Measurements from ENCODE around the gene EGFL6. TPM values are rescaled to one million over a fixed set of nuclear protein-coding genes. Genes with fewer than 3 reads are reported as not detected.

EGFL6 gene
- total RNA-seq, 6 donors from 2014 or later, result 2.1 to 9.9 (median 6.8) TPM

DNA sequence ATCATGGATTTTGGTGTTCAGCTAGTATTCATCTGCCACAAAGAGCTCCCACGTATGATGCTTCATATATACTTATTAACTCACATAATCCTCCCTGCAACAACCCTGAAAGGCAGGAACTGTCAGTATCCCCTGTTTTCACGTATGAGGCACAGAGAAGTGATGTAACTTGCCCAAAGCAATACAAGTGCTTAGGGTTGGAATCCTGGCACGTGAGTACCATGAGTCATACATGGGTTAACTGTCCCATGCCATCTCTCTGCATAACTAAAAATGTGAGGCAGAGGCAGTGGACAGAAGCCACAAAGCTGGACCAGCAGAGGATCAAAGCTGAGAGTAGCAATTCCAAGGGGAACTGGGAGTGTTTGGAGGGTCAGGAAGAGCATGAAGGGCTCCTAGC, 35.7 kb upstream of the EGFL6 start:
- Histone ChIP-seq H3K4me3 (no peak overlapping the region), H3K9me3 (no peaks in the 10 kb centered on the region), H3K27ac (no peak overlapping the region), H3K27me3 (no peaks in the 10 kb centered on the region), H3K4me1 (no peaks in the 10 kb centered on the region), H3K36me3 (no peaks in the 10 kb centered on the region)
- ATAC-seq (ENCODE audit: low FRiP score in 2 of 2), result no peak
- no peak for DNase-seq
- WGBS, 2 donors, result 38 to 61% methylated on average over 2 to 3 of the region's 3 CpGs
- TF ChIP-seq EP300 (IDR thresholded peaks at IDR 0.05), result no peak
- no peak for TF ChIP-seq POLR2A (IDR thresholded peaks at IDR 0.05)
- TF ChIP-seq, protein P1, sequence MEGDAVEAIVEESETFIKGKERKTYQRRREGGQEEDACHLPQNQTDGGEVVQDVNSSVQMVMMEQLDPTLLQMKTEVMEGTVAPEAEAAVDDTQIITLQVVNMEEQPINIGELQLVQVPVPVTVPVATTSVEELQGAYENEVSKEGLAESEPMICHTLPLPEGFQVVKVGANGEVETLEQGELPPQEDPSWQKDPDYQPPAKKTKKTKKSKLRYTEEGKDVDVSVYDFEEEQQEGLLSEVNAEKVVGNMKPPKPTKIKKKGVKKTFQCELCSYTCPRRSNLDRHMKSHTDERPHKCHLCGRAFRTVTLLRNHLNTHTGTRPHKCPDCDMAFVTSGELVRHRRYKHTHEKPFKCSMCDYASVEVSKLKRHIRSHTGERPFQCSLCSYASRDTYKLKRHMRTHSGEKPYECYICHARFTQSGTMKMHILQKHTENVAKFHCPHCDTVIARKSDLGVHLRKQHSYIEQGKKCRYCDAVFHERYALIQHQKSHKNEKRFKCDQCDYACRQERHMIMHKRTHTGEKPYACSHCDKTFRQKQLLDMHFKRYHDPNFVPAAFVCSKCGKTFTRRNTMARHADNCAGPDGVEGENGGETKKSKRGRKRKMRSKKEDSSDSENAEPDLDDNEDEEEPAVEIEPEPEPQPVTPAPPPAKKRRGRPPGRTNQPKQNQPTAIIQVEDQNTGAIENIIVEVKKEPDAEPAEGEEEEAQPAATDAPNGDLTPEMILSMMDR (IDR thresholded peaks at IDR 0.05), result no peak
- no peak for TF ChIP-seq POLR2AphosphoS5 (IDR thresholded peaks at IDR 0.05)

DNA sequence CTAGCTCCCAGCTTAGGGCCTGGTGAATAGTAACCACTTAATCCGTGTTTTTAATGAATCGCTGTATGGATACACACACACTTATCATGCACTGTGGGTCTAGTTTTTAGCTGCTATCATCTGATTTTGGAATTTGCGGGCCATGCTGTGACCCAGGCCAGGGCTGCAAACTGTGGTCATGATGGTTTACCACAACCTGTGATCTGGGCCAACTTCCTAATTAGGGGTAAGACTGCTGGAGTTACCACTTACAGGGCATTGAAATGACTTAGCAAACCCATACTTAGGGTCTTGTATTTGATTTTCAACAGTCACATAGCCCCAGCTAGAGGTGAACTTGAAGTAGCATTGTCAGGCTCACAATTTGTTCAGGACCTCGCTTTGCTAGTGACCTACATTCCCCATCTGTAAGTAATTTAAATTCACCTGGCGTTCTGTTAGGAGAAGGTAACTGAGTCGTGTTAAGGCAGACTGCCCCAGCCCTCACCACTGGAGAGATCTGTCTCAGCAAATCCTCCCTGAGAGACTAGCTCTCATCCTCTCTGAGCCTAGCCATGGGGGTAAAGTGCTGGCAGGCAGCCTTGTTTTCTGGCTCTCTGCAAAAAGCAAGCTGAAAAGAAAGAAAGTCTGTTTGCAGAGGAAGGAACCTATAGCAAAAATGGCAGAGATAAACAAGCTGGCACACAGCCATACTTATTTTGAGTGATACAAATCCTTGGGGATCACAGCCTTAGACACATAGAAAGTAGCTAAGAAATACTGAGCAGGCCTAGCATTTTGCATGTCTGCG, 33.8 kb upstream of the EGFL6 start:
- no peak for ATAC-seq (ENCODE audit: low FRiP score in 2 of 2)
- Histone ChIP-seq H3K9me3 (no peaks in the 10 kb centered on the region), H3K27ac (no peak overlapping the region), H3K36me3 (no peaks in the 10 kb centered on the region), H3K4me3 (no peak overlapping the region), H3K4me1 (no peaks in the 10 kb centered on the region), H3K27me3 (no peaks in the 10 kb centered on the region)
- TF ChIP-seq, protein P1 (IDR thresholded peaks at IDR 0.05), result no peak
- TF ChIP-seq EP300 (IDR thresholded peaks at IDR 0.05) (no peak), POLR2AphosphoS5 (IDR thresholded peaks at IDR 0.05) (no peak), POLR2A (IDR thresholded peaks at IDR 0.05) (no peak)
- no peak for DNase-seq
- WGBS, 2 donors, result 75 to 88% methylated on average over 6 to 7 of the region's 7 CpGs

DNA sequence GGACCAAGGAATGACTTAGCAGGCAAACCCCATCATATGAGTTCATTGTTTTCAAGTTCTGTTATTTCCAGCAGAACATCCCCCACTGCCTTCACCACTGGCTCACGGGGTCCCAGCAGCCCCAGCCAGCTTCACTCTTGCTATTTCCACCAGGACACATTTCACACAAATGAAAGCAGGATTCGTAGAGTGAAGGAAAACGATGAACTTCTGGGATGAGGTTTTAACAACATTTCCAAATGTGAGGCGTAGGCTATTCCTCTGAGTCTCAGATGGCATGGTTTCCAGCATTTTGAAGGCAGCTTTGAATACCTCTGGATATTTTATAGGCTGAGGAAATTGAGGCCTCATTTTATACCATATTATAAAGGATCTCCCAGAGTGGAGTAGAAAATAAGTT, 32.9 kb upstream of the EGFL6 start:
- H3K4me3 ChIP-seq, result no peak overlapping the region
- TF ChIP-seq POLR2A (IDR thresholded peaks at IDR 0.05) (no peak), POLR2AphosphoS5 (IDR thresholded peaks at IDR 0.05) (no peak)
- ATAC-seq (ENCODE audit: low FRiP score in 2 of 2) (no peak), DNase-seq (no peak)
- WGBS, 2 donors, result 79 to 90% methylated on average over 4 of the region's 4 CpGs
- no peaks in the 10 kb centered on the region for H3K27me3 ChIP-seq
- no peaks in the 10 kb centered on the region for H3K9me3 ChIP-seq
- no peaks in the 10 kb centered on the region for H3K36me3 ChIP-seq
- H3K4me1 ChIP-seq, result no peaks in the 10 kb centered on the region
- no peak overlapping the region for H3K27ac ChIP-seq

DNA sequence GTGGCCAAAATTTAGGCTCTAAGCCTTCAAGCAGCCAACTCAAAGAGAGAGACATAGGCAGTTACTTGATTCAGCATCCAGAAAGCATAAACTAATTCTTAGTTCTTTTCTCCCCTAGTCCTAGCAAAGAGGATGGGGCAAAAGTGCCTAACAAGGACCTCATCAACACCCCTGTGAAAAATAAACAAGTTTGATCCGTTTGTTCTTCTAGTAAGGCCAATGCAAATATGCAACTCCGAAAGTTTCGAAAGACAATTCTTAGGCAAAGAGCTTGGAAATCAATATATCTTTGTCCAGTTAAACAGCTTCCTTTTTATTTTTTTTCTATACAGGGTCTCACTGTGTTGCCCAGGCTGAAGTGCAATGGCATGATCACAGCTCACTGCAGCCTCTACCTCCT, 31.0 kb upstream of the EGFL6 start:
- no peaks in the 10 kb centered on the region for H3K4me1 ChIP-seq
- H3K27ac ChIP-seq, result no peak overlapping the region
- H3K27me3 ChIP-seq, result no peaks in the 10 kb centered on the region
- 80 to 90% methylated on average over 3 of the region's 3 CpGs for WGBS, 2 donors
- H3K36me3 ChIP-seq, result no peaks in the 10 kb centered on the region
- DNase-seq (no peak), ATAC-seq (ENCODE audit: low FRiP score in 2 of 2) (no peak)
- no peaks in the 10 kb centered on the region for H3K9me3 ChIP-seq
- TF ChIP-seq POLR2AphosphoS5 (IDR thresholded peaks at IDR 0.05) (no peak), POLR2A (IDR thresholded peaks at IDR 0.05) (no peak), EP300 (IDR thresholded peaks at IDR 0.05) (no peak)
- TF ChIP-seq, protein P1 (IDR thresholded peaks at IDR 0.05), result no peak
- H3K4me3 ChIP-seq, result no peak overlapping the region

DNA sequence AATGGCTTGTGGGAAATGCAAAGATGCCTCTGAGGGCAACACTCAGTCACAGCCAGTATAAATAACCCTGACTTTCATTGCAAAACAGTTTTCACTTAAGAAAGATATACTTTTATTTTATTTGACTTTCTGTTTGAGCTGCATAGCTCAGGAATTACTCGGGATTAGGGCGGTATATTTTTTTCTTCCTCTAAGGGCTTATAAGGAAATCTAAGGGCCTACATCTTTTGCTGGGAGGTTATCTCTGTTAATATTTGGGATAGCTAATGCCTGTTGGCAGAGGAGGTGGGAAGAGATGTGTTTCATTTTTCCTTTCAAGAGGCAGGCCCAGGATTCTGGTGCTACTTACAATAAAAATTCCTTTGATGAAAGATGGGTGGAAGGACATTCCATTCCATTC, 28.8 kb upstream of the EGFL6 start:
- Histone ChIP-seq H3K9me3 (no peaks in the 10 kb centered on the region), H3K27me3 (no peaks in the 10 kb centered on the region), H3K4me3 (no peak overlapping the region), H3K36me3 (no peaks in the 10 kb centered on the region), H3K4me1 (no peaks in the 10 kb centered on the region), H3K27ac (no peak overlapping the region)
- 67 to 75% methylated on average over 2 of the region's 2 CpGs for WGBS, 2 donors
- no peak for TF ChIP-seq POLR2A (IDR thresholded peaks at IDR 0.05)
- no peak for TF ChIP-seq EP300 (IDR thresholded peaks at IDR 0.05)
- TF ChIP-seq POLR2AphosphoS5 (IDR thresholded peaks at IDR 0.05), result no peak
- TF ChIP-seq, protein P1 (IDR thresholded peaks at IDR 0.05), result no peak
- ATAC-seq (ENCODE audit: low FRiP score in 2 of 2) (no peak), DNase-seq (no peak)

Measured in upper lobe of left lung (tissue), 6 donors.